C4-2B (cell line): Measurements from ENCODE around the gene PLXNB3.

ENCODE experiments used
- ZFX ChIP-seq: fragments of 450-650 bp; IDR thresholded peaks from 2 replicates; pipeline ENCODE4 v1.6.1; 2017
- TF ChIP-seq, protein P1 (sequence below): fragments of 450-650 bp; conservative IDR thresholded peaks from 2 replicates; pipeline ENCODE4 v1.5.1; 2017; ENCODE audit warnings: mild to moderate bottlenecking

DNA sequence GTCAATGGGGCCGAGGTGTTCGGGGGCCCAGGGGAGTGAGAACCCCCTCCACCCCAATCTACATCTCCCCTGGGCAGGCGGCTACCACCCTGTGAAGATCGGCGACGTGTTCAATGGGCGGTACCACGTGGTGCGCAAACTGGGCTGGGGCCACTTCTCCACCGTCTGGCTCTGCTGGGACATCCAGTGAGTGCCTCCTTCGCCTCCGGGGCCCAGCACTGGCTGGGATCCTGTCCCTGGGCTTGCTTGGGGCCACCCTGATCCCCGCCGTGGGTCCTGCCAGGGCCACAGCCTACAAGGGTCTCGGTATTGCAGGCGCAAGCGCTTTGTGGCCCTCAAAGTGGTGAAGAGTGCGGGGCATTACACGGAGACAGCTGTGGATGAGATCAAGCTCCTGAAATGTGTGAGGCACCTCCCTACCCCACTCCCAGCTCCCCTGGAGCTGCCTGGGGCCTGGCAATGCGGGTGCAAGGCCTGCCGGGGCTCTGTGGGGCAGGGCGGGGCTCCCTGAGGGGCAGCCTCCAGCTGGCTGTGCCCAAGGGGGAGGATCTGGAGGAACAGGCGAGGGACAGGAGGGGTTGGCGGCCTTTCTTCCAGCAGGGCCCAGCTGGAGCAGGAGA is 17.5 kb downstream of the PLXNB3 start:
- TF ChIP-seq, protein P1, sequence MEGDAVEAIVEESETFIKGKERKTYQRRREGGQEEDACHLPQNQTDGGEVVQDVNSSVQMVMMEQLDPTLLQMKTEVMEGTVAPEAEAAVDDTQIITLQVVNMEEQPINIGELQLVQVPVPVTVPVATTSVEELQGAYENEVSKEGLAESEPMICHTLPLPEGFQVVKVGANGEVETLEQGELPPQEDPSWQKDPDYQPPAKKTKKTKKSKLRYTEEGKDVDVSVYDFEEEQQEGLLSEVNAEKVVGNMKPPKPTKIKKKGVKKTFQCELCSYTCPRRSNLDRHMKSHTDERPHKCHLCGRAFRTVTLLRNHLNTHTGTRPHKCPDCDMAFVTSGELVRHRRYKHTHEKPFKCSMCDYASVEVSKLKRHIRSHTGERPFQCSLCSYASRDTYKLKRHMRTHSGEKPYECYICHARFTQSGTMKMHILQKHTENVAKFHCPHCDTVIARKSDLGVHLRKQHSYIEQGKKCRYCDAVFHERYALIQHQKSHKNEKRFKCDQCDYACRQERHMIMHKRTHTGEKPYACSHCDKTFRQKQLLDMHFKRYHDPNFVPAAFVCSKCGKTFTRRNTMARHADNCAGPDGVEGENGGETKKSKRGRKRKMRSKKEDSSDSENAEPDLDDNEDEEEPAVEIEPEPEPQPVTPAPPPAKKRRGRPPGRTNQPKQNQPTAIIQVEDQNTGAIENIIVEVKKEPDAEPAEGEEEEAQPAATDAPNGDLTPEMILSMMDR: no peak
- no peak for TF ChIP-seq ZFX
